Measurements from ENCODE around the gene EXOC6B. TPM values are rescaled to one million over a fixed set of nuclear protein-coding genes. Genes with fewer than 3 reads are reported as not detected.

EXOC6B gene
- total RNA-seq, 4 donors from 2014 or later: 15.7 to 58.4 (median 37.9) TPM

- WGBS, 2 donors (ENCODE audit: low coverage in 1 of 2): 75 to 81% methylated on average over 1 to 10 of the region's 10 CpGs
- DNase-seq: no peak
Measured at GRCh38 chr2:72126186-72127100, 699.4 kb downstream of the EXOC6B start.

More at GRCh38 chr2:72126186-72127100, 699.4 kb downstream of the EXOC6B start:
- TF ChIP-seq EP300 (IDR thresholded peaks at IDR 0.05; ENCODE audit: low read depth): no peak
- H3K27me3 ChIP-seq: peaks cover 20% of the 10 kb centered on the region
- H3K9me3 ChIP-seq: no peaks in the 10 kb centered on the region
- in situ Hi-C loops (cut with MboI; ENCODE audit: low pct_ligation_motif_present in 1 of 4, low pct_unique_long_range_greater_than_20kb in 1 of 4, low sequenced_read_pairs in 3 of 4) (loop anchor here in 3 of 4 donors (25.0 kb wide), 3 partner anchors 314 to 611 kb away; no protein-coding TSS in a partner anchor), intact Hi-C loops (cut with DNase I; ENCODE audit: low total_unique reads) (no loop called here)
- no peak overlapping the region for H3K4me3 ChIP-seq
- no peaks in the 10 kb centered on the region for H3K4me1 ChIP-seq
- H3K36me3 ChIP-seq: no peaks in the 10 kb centered on the region
- H3K27ac ChIP-seq: no peak overlapping the region

Small RNA genes within 50 kb of the gene (small RNA-seq; reads per million reads assigned to genes)
- gene RF00592 (0 reads per million in 4 donors), gene RNU2-39P (0 to 0.24 (median 0) reads per million in 4 donors)

Other genes starting within 250 kb of the EXOC6B start
- gene SPR, start 61.4 kb upstream of the EXOC6B start, total RNA-seq: 100 to 1,000 TPM in 1 of 4 donors, 10 to 100 TPM in 3; 83.8 to 431 (median 98.0) TPM
- 1 to 10 TPM in 3 of 4 donors, not detected in 1; 1.5 to 2.9 (median 2.7) TPM for gene EMX1, start 91.5 kb upstream of the EXOC6B start, total RNA-seq
- 10 to 100 TPM; 12.3 to 98.4 (median 42.7) TPM for gene SFXN5, start 245.7 kb upstream of the EXOC6B start, total RNA-seq